ENCODE data around the gene ZNF469. TPM values are rescaled to one million over a fixed set of nuclear protein-coding genes. Genes with fewer than 3 reads are reported as not detected.

ZNF469 gene
- total RNA-seq, 4 donors from 2014 or later: 0.74 to 10.9 (median 0.93) TPM

DNA sequence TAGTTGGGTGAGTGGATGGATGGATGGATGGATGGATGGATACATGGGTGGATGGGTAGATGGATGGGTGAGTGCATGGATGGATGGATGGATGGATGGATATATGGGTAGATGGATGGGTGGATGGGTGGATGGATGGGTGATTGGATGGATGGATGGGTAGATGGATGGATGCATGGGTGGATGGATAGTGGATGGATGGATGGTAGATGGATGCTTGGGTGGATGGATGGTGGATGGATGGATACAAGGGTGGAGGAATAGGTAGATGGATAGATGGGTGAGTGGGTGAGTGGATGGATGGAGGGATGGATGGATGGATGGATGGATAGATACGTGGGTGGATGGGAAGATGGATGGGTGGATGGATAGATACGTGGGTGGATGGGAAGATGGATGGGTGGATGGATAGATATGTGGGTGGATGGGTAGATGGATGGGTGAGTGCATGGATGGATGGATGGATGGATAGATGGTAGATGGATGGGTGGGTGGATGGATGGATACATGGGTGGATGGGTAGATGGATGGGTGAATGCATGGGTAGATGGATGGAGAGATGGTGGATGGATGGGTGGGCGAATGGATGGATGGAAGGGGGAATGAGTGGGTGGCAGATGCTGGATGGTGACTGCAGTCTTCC lies 19.0 kb downstream of the ZNF469 start:
- no peak for ATAC-seq (ENCODE audit: low FRiP score)
- TF ChIP-seq, protein P1, sequence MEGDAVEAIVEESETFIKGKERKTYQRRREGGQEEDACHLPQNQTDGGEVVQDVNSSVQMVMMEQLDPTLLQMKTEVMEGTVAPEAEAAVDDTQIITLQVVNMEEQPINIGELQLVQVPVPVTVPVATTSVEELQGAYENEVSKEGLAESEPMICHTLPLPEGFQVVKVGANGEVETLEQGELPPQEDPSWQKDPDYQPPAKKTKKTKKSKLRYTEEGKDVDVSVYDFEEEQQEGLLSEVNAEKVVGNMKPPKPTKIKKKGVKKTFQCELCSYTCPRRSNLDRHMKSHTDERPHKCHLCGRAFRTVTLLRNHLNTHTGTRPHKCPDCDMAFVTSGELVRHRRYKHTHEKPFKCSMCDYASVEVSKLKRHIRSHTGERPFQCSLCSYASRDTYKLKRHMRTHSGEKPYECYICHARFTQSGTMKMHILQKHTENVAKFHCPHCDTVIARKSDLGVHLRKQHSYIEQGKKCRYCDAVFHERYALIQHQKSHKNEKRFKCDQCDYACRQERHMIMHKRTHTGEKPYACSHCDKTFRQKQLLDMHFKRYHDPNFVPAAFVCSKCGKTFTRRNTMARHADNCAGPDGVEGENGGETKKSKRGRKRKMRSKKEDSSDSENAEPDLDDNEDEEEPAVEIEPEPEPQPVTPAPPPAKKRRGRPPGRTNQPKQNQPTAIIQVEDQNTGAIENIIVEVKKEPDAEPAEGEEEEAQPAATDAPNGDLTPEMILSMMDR (IDR thresholded peaks at IDR 0.05): no peak
- no peak for DNase-seq (ENCODE audit: low spot score)

DNA sequence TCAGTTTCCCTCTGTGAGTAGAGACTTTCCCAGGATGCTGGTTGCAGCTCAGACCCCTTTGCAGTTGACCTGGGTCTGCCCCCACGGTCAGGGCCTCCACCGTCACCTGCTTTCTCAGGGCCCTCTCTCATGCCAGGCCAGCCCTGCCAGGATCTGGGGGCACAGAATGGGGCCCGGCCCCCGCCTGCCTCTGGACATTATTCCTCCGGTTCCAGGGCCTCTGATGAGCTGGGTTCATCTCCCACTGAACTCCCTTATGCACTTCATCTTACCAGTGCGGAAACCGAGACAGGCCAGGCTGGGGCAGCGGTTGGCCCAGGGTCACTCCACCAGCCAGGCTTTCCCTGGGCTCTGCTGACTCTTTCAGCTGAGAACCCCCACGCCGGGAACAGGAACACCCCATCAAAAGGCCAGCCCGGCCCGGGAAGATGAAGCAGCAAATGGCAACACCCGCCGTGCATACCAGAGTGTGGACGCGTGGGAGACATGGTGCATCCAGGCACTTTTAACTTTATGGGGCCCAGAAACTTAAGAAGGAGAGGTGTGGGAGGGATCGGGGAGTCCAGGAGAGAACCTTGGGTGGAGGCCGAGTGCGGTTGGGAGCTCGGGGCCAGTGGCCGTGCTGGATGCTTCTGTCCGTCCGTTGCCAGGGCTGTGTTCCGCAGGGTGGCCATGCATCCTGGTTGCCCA lies 19.9 kb downstream of the ZNF469 start:
- no peak for ATAC-seq (ENCODE audit: low FRiP score)
- TF ChIP-seq, protein P1 (IDR thresholded peaks at IDR 0.05): no peak
- DNase-seq (ENCODE audit: low spot score): no peak

DNA sequence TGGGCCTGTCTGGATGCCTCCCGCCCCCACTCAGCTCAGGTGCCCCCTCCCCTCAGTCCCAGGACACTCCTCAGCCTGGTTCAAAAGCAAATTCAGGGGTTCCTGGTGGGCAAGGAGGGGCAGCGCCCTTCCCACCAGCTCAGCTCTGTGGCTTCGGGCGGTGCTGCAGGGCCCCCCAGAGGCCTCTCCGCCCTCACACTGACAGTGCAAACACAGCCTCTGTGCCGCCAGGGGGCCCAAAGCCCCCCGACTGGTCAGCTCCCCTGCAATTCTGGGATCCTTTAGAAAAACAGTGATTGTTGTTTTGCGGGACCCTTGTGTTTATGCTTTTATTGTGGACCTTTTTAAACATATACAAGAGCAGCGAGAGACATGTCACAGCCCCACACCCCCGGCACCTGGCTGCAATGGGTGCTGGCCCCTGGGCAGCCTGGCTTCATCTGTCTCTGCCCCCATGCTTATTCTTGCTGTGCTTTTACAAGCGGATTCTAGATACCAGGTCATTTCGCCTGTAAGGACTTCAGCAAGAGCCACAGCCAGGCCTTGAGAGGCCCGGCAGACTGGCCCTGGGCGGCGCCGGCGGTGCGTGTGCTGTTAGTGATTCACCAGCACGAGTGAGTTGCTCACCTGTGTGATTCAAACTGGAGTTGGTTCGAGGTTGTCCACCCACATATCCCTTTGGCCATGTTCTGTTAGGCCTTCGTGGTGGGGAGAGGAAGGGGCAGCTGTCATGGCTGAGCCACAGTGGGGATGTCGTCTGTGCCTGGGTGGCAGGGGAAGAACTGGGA lies 21.2 kb downstream of the ZNF469 start:
- ATAC-seq (ENCODE audit: low FRiP score): no peak
- no peak for DNase-seq (ENCODE audit: low spot score)
- TF ChIP-seq, protein P1 (IDR thresholded peaks at IDR 0.05): no peak

DNA sequence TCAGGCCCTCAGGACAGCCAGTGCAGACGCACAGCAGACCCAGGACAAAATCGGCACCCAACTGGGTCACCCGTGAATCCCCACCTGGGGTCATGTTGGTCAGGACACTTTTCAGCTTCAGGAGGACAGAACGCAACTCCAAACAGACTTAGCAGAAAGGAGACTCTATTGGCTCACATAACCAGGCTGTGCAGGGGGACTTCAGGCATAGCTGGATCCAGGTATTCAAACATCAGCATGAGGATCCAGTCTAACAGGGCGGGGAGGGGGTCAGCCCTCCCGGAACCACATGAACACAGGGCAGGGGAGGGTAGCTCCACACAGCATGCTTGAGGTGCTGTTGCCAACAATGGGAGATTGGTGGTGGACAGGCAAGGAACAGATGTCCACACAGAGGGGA lies 22.0 kb downstream of the ZNF469 start:
- ATAC-seq (ENCODE audit: low FRiP score) (no peak), DNase-seq (ENCODE audit: low spot score) (no peak)
- TF ChIP-seq, protein P1 (IDR thresholded peaks at IDR 0.05): no peak

DNA sequence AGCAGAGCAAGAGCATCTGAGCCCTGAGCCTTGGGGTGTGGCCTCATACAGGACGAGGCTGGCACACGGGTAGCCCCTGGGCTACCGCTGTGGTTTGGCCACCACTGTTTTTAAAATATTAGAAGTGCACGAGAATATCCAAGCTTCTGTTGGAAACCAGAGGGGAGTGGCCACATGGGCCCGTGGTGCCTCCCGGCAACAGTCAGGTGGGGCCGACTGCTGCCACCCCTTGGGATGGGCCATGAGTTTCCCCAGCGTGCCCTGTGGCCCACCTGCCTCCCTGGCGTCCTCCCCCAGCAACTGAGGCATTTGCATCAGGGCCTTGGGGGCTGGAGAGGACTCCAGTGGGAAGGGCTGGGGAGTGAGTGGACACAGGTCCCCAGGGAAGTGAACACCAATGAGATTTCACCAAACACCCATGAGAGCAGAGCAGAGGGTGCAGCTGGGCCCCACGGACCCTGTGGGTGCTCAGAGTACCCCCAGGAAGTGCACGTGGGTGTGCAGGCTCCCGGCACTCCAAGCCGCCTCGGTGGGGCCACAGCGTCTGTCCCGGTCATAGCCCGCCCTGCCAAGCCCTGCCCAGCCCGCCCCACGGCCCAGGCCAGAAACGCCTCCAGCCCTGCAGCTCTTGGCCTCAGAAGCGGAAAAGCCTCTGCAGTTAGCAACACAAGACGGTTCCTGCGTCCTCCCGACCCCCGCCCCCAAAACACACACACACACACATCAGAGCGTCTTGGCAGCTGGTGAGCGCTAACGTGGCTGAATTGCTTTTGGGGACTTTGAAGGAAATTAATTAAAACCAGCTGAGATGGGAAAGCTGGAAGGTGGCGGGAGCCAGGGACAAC lies 22.7 kb downstream of the ZNF469 start:
- ATAC-seq (ENCODE audit: low FRiP score): no peak
- DNase-seq (ENCODE audit: low spot score): no peak

More for the DNA sequence above, 22.7 kb downstream of the ZNF469 start:
- TF ChIP-seq, protein P1 (IDR thresholded peaks at IDR 0.05): no peak

All from omental fat pad (tissue), 4 donors.